ENCODE measurements around the gene TMEM115. TPM values are rescaled to one million over a fixed set of nuclear protein-coding genes. Genes with fewer than 3 reads are reported as not detected.
A peak's percentile ranks its signal among the peaks of the same experiment; 100 is the strongest.

Gene TMEM115
- total RNA-seq, 1 experiment from 2014 or later: 29.4 TPM

- Mint-ChIP-seq H3K4me3 (ENCODE audit: low read depth, unreplicated experiment) (peak overlapping the region; percentile 35), H3K4me1 (ENCODE audit: low read depth, unreplicated experiment) (peaks cover 18% of the 10 kb centered on the region), H3K27me3 (ENCODE audit: unreplicated experiment) (peaks cover 28% of the 10 kb centered on the region), H3K9me3 (ENCODE audit: low read depth, unreplicated experiment) (no peaks in the 10 kb centered on the region), H3K36me3 (ENCODE audit: insufficient read depth, unreplicated experiment) (no peaks in the 10 kb centered on the region), H3K27ac (ENCODE audit: unreplicated experiment) (peak overlapping the region; percentile 74)
- no TSS peak for BruUV-seq (replicated peaks)
- CTCF ChIA-PET: interaction anchor here (1.4 kb wide), 1 partner anchor 11 kb away, joined by 4 read pairs; no protein-coding TSS in a partner anchor
- TF ChIP-seq, protein P1, sequence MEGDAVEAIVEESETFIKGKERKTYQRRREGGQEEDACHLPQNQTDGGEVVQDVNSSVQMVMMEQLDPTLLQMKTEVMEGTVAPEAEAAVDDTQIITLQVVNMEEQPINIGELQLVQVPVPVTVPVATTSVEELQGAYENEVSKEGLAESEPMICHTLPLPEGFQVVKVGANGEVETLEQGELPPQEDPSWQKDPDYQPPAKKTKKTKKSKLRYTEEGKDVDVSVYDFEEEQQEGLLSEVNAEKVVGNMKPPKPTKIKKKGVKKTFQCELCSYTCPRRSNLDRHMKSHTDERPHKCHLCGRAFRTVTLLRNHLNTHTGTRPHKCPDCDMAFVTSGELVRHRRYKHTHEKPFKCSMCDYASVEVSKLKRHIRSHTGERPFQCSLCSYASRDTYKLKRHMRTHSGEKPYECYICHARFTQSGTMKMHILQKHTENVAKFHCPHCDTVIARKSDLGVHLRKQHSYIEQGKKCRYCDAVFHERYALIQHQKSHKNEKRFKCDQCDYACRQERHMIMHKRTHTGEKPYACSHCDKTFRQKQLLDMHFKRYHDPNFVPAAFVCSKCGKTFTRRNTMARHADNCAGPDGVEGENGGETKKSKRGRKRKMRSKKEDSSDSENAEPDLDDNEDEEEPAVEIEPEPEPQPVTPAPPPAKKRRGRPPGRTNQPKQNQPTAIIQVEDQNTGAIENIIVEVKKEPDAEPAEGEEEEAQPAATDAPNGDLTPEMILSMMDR (IDR thresholded peaks at IDR 0.05; ENCODE audit: unreplicated experiment): no peak
- intact Hi-C loops (cut with micrococcal nuclease; ENCODE audit: unreplicated experiment): no loop called here
- DNase-seq: peak; percentile 69
These were observed 42.8 kb upstream of the TMEM115 start for GRCh38 chr3:50401978-50402595.

DNA sequence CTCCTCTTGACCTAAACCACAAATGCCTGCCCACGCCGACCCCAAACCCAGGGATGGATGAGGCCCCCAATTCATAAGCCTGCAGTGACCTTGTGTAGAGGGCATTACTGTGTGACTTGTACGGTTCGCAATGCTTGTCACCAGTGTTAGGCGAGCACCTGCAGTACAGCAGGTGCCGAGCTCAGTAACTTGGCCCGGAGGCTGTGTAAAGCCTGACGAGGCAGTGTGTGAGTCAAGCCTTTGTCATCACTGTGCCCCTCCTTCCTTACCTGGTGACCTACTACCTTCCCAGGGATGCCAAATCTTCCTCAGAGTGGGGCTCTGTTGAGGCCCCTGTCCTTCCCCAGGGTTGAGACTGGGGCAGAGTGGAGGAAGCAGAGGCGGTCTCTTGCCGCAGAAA is 37.2 kb upstream of the TMEM115 start:
- CTCF ChIA-PET: interaction anchor here (0.5 to 1.5 kb wide), 6 partner anchors 10 to 1104 kb away, joined by 3 to 4 read pairs (median 4); partner anchors contain the start of gene TUSC2
- TF ChIP-seq, protein P1 (IDR thresholded peaks at IDR 0.05; ENCODE audit: unreplicated experiment): no peak
- intact Hi-C loops (cut with micrococcal nuclease; ENCODE audit: unreplicated experiment): no loop called here
- no TSS peak for BruUV-seq (replicated peaks)
- H3K4me3 Mint-ChIP-seq (ENCODE audit: low read depth, unreplicated experiment): no peak overlapping the region
- H3K36me3 Mint-ChIP-seq (ENCODE audit: insufficient read depth, unreplicated experiment): no peaks in the 10 kb centered on the region
- peak overlapping the region; percentile 3 for H3K27ac Mint-ChIP-seq (ENCODE audit: unreplicated experiment)
- H3K9me3 Mint-ChIP-seq (ENCODE audit: low read depth, unreplicated experiment): no peaks in the 10 kb centered on the region
- peak; percentile 71 for DNase-seq
- peaks cover 11% of the 10 kb centered on the region for H3K4me1 Mint-ChIP-seq (ENCODE audit: low read depth, unreplicated experiment)
- H3K27me3 Mint-ChIP-seq (ENCODE audit: unreplicated experiment): no peaks in the 10 kb centered on the region

GRCh38 chr3:50395070-50395860 is 35.9 kb upstream of the TMEM115 start:
- H3K27me3 Mint-ChIP-seq (ENCODE audit: unreplicated experiment): no peaks in the 10 kb centered on the region
- CTCF ChIA-PET: interaction anchor here (1.1 to 1.5 kb wide), 2 partner anchors 8 to 67 kb away, joined by 3 to 4 read pairs; partner anchors contain the start of gene TUSC2
- H3K27ac Mint-ChIP-seq (ENCODE audit: unreplicated experiment): no peak overlapping the region
- no peak for DNase-seq
- no peaks in the 10 kb centered on the region for H3K36me3 Mint-ChIP-seq (ENCODE audit: insufficient read depth, unreplicated experiment)
- peaks cover 10% of the 10 kb centered on the region for H3K4me1 Mint-ChIP-seq (ENCODE audit: low read depth, unreplicated experiment)
- no peaks in the 10 kb centered on the region for H3K9me3 Mint-ChIP-seq (ENCODE audit: low read depth, unreplicated experiment)
- no TSS peak for BruUV-seq (replicated peaks)
- intact Hi-C loops (cut with micrococcal nuclease; ENCODE audit: unreplicated experiment): no loop called here
- no peak overlapping the region for H3K4me3 Mint-ChIP-seq (ENCODE audit: low read depth, unreplicated experiment)
- TF ChIP-seq, protein P1 (IDR thresholded peaks at IDR 0.05; ENCODE audit: unreplicated experiment): no peak

GRCh38 chr3:50393061-50393460 is 33.7 kb upstream of the TMEM115 start:
- H3K4me3 Mint-ChIP-seq (ENCODE audit: low read depth, unreplicated experiment): no peak overlapping the region
- H3K27me3 Mint-ChIP-seq (ENCODE audit: unreplicated experiment): no peaks in the 10 kb centered on the region
- no peak overlapping the region for H3K27ac Mint-ChIP-seq (ENCODE audit: unreplicated experiment)
- H3K4me1 Mint-ChIP-seq (ENCODE audit: low read depth, unreplicated experiment): peaks cover 10% of the 10 kb centered on the region
- TF ChIP-seq, protein P1 (IDR thresholded peaks at IDR 0.05; ENCODE audit: unreplicated experiment): no peak
- DNase-seq: no peak
- H3K9me3 Mint-ChIP-seq (ENCODE audit: low read depth, unreplicated experiment): no peaks in the 10 kb centered on the region
- no TSS peak for BruUV-seq (replicated peaks)
- CTCF ChIA-PET: no interaction called here
- H3K36me3 Mint-ChIP-seq (ENCODE audit: insufficient read depth, unreplicated experiment): no peaks in the 10 kb centered on the region
- intact Hi-C loops (cut with micrococcal nuclease; ENCODE audit: unreplicated experiment): no loop called here
